Right lobe of liver (tissue), 4 donors: ENCODE measurements around the gene TCEANC.

Source experiments
- CTCF ChIP-seq, 4 donors: fragments of 200-600 bp in 3 of 4; fragments of 450-650 bp in 1 of 4; IDR thresholded peaks; one replicate each; pipeline versions ENCODE4 v1.5.1 to v1.8.0; 2016 to 2022; ENCODE audit warnings: antibody characterized with exemption in 4 of 4, mild to moderate bottlenecking in 2 of 4
- POLR2A ChIP-seq: fragments of 450-650 bp; IDR thresholded peaks from one replicate; pipeline ENCODE4 v1.6.1; 2017; ENCODE audit warnings: antibody characterized with exemption, mild to moderate bottlenecking
- donor health status: DM: no; HTN: no; CAD: no.
- donor health status: DM: no; HTN: no; CAD: no.
- donor health status: DM: no; HTN: yes; CAD: no.

- no peak for TF ChIP-seq POLR2A
- no peak for TF ChIP-seq CTCF (IDR thresholded peaks at IDR 0.05)
These were observed 42.7 kb downstream of the TCEANC start for GRCh38 chrX:13695601-13696115.
